ENCODE results near the gene CPNE4.
A peak's percentile ranks its signal among the peaks of the same experiment; 100 is the strongest.

The CPNE4 gene

GRCh38 chr3:132037056-132037455, 2.2 kb upstream of the CPNE4 start:
- no peak for TF ChIP-seq EZH2 (optimal IDR thresholded peaks at IDR 0.05; ENCODE audit: low read depth, low read length)
- TF ChIP-seq CTCF (IDR thresholded peaks at IDR 0.05; ENCODE audit: low read length) = no peak
- TF ChIP-seq EZH2phosphoT487 (IDR thresholded peaks at IDR 0.05; ENCODE audit: low read length) = no peak
- Histone ChIP-seq H4K20me1 (ENCODE audit: insufficient read depth, low read length) (no peaks in the 10 kb centered on the region), H3F3A (ENCODE audit: insufficient read depth, low read length) (no peaks in the 10 kb centered on the region), H3K27ac (ENCODE audit: low read length) (no peak overlapping the region), H3K27me3 (replicated peaks; ENCODE audit: insufficient read depth, low read length) (peaks cover 10% of the 10 kb centered on the region), H3K4me3 (ENCODE audit: low read length) (no peak overlapping the region), H3K4me2 (ENCODE audit: low read depth, low read length) (no peak overlapping the region), H3K9me2 (replicated peaks; ENCODE audit: insufficient read depth, low read length) (no peaks in the 10 kb centered on the region), H2AFZ (ENCODE audit: low read length) (no peak overlapping the region), H3K79me2 (ENCODE audit: low read length) (no peaks in the 10 kb centered on the region), H3K9me3 (replicated peaks; ENCODE audit: insufficient read depth, low read length) (no peaks in the 10 kb centered on the region), H3K36me3 (replicated peaks; ENCODE audit: insufficient read depth, low read length) (no peaks in the 10 kb centered on the region), H3K4me1 (ENCODE audit: low read length) (0 out of 2 replicates have a peak, but pooled peaks cover 5% of the 10 kb centered on the region), H3K9ac (ENCODE audit: low read length) (no peak overlapping the region)
- DNase-seq = no peak

GRCh38 chr3:132034097-132034485, 723 bp downstream of the CPNE4 start:
- no peak overlapping the region for H2AFZ ChIP-seq (ENCODE audit: low read length)
- peak overlapping the region; percentile 57; the same call in 1 of the 2 replicates for H3K4me3 ChIP-seq (ENCODE audit: low read length)
- H4K20me1 ChIP-seq (ENCODE audit: insufficient read depth, low read length) = no peaks in the 10 kb centered on the region
- no peak overlapping the region for H3K27ac ChIP-seq (ENCODE audit: low read length)
- H3K27me3 ChIP-seq (replicated peaks; ENCODE audit: insufficient read depth, low read length) = peaks cover 10% of the 10 kb centered on the region
- H3K4me1 ChIP-seq (ENCODE audit: low read length) = 0 out of 2 replicates have a peak, but pooled peaks cover 5% of the 10 kb centered on the region
- DNase-seq = no peak
- H3K9ac ChIP-seq (ENCODE audit: low read length) = no peak overlapping the region
- H3F3A ChIP-seq (ENCODE audit: insufficient read depth, low read length) = no peaks in the 10 kb centered on the region
- TF ChIP-seq CTCF (IDR thresholded peaks at IDR 0.05; ENCODE audit: low read length) (no peak), EZH2 (optimal IDR thresholded peaks at IDR 0.05; ENCODE audit: low read depth, low read length) (no peak), EZH2phosphoT487 (IDR thresholded peaks at IDR 0.05; ENCODE audit: low read length) (no peak)
- H3K79me2 ChIP-seq (ENCODE audit: low read length) = no peaks in the 10 kb centered on the region
- no peaks in the 10 kb centered on the region for H3K9me2 ChIP-seq (replicated peaks; ENCODE audit: insufficient read depth, low read length)
- peak overlapping the region; percentile 85 for H3K4me2 ChIP-seq (ENCODE audit: low read depth, low read length)
- no peaks in the 10 kb centered on the region for H3K9me3 ChIP-seq (replicated peaks; ENCODE audit: insufficient read depth, low read length)
- H3K36me3 ChIP-seq (replicated peaks; ENCODE audit: insufficient read depth, low read length) = no peaks in the 10 kb centered on the region

- Histone ChIP-seq H3K79me2 (ENCODE audit: low read length) (no peaks in the 10 kb centered on the region), H3K27me3 (replicated peaks; ENCODE audit: insufficient read depth, low read length) (peaks cover 10% of the 10 kb centered on the region), H2AFZ (ENCODE audit: low read length) (no peak overlapping the region), H3K4me1 (ENCODE audit: low read length) (0 out of 2 replicates have a peak, but pooled peaks cover 5% of the 10 kb centered on the region), H3K9me2 (replicated peaks; ENCODE audit: insufficient read depth, low read length) (no peaks in the 10 kb centered on the region), H3F3A (ENCODE audit: insufficient read depth, low read length) (no peaks in the 10 kb centered on the region), H4K20me1 (ENCODE audit: insufficient read depth, low read length) (no peaks in the 10 kb centered on the region), H3K9me3 (replicated peaks; ENCODE audit: insufficient read depth, low read length) (no peaks in the 10 kb centered on the region), H3K4me3 (ENCODE audit: low read length) (no peak overlapping the region), H3K27ac (ENCODE audit: low read length) (no peak overlapping the region), H3K4me2 (ENCODE audit: low read depth, low read length) (no peak overlapping the region), H3K9ac (ENCODE audit: low read length) (no peak overlapping the region), H3K36me3 (replicated peaks; ENCODE audit: insufficient read depth, low read length) (no peaks in the 10 kb centered on the region)
- no peak for TF ChIP-seq EZH2 (optimal IDR thresholded peaks at IDR 0.05; ENCODE audit: low read depth, low read length)
- no peak for TF ChIP-seq EZH2phosphoT487 (IDR thresholded peaks at IDR 0.05; ENCODE audit: low read length)
- DNase-seq = no peak
These were observed 1.3 kb downstream of the CPNE4 start for GRCh38 chr3:132033471-132033870.

GRCh38 chr3:132032959-132033358, 1.9 kb downstream of the CPNE4 start:
- Histone ChIP-seq H3K9me3 (replicated peaks; ENCODE audit: insufficient read depth, low read length) (no peaks in the 10 kb centered on the region), H3K4me1 (ENCODE audit: low read length) (0 out of 2 replicates have a peak, but pooled peaks cover 5% of the 10 kb centered on the region), H2AFZ (ENCODE audit: low read length) (no peak overlapping the region), H3K9ac (ENCODE audit: low read length) (no peak overlapping the region), H3K36me3 (replicated peaks; ENCODE audit: insufficient read depth, low read length) (no peaks in the 10 kb centered on the region), H3K79me2 (ENCODE audit: low read length) (no peaks in the 10 kb centered on the region), H3K4me2 (ENCODE audit: low read depth, low read length) (no peak overlapping the region), H3K9me2 (replicated peaks; ENCODE audit: insufficient read depth, low read length) (no peaks in the 10 kb centered on the region), H3F3A (ENCODE audit: insufficient read depth, low read length) (no peaks in the 10 kb centered on the region), H3K27me3 (replicated peaks; ENCODE audit: insufficient read depth, low read length) (peaks cover 10% of the 10 kb centered on the region), H3K4me3 (ENCODE audit: low read length) (no peak overlapping the region), H4K20me1 (ENCODE audit: insufficient read depth, low read length) (no peaks in the 10 kb centered on the region), H3K27ac (ENCODE audit: low read length) (no peak overlapping the region)
- TF ChIP-seq EZH2 (optimal IDR thresholded peaks at IDR 0.05; ENCODE audit: low read depth, low read length) (no peak), EZH2phosphoT487 (IDR thresholded peaks at IDR 0.05; ENCODE audit: low read length) (no peak), CTCF (IDR thresholded peaks at IDR 0.05; ENCODE audit: low read length) (no peak)
- DNase-seq = no peak
